Measurements from ENCODE around the gene CAMTA1. TPM values are rescaled to one million over a fixed set of nuclear protein-coding genes. Genes with fewer than 3 reads are reported as not detected.

Gene CAMTA1
- total RNA-seq, 1 donor from 2014 or later, result 72.4 TPM

GRCh38 chr1:7449750-7450149, 664.5 kb downstream of the CAMTA1 start:
- intact Hi-C loops (cut with DNase I), result loop anchor here (5.0 kb wide), 1 partner anchor 198 kb away; no protein-coding TSS in a partner anchor
- DNase-seq (ENCODE audit: low spot score), result no peak
- ATAC-seq, result no peak

DNA sequence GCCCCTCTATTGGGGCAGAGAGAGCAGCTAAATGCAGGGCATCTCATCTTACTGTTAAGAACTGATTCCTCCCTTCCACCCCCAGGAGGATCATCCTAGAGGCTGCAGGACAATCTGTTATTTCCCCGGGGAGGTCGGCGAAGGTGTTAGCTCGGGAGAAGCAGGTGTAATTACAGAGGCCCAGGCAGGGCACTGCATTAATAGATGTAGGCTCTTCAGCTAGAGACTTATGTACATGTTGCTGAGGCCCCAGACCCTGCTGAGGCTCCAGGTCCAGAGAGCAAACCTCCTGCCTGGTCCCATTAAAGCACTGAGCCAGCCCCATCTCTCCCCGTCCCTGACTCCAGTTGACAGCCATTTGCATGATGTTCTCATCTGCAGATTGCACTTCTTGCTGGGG, 665.6 kb downstream of the CAMTA1 start:
- ATAC-seq (no peak), DNase-seq (ENCODE audit: low spot score) (no peak)
- intact Hi-C loops (cut with DNase I), result loop anchor here (5.0 kb wide), 1 partner anchor 196 kb away; no protein-coding TSS in a partner anchor

DNA sequence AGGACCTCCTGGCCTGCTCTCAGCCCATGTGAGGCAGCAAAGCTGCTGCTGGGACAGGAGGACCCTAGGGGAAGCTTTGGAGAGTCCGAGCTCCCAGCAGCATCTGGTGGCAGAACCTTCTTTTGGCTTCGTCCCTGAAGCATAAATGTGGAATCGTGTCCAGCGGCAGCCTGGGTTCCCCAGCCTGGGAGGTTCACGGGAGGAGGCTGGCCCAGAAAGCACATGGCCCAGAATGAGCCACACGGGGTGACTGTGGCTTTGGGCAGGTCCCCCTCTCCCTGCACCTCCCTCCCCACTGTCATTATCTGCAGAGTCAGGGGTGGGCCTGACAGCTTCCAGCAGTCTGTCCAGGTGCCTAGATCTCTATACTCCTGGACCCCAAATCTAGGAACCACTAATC, 667.8 kb downstream of the CAMTA1 start:
- DNase-seq (ENCODE audit: low spot score) (no peak), ATAC-seq (no peak)
- intact Hi-C loops (cut with DNase I), result loop anchor here (5.0 kb wide), 1 partner anchor 194 kb away; no protein-coding TSS in a partner anchor

- intact Hi-C loops (cut with DNase I), result loop anchor here (5.0 kb wide), 1 partner anchor 193 kb away; no protein-coding TSS in a partner anchor
- no peak for DNase-seq (ENCODE audit: low spot score)
- ATAC-seq, result peak; percentile 46
Observed at GRCh38 chr1:7454052-7454815, 669.0 kb downstream of the CAMTA1 start.

DNA sequence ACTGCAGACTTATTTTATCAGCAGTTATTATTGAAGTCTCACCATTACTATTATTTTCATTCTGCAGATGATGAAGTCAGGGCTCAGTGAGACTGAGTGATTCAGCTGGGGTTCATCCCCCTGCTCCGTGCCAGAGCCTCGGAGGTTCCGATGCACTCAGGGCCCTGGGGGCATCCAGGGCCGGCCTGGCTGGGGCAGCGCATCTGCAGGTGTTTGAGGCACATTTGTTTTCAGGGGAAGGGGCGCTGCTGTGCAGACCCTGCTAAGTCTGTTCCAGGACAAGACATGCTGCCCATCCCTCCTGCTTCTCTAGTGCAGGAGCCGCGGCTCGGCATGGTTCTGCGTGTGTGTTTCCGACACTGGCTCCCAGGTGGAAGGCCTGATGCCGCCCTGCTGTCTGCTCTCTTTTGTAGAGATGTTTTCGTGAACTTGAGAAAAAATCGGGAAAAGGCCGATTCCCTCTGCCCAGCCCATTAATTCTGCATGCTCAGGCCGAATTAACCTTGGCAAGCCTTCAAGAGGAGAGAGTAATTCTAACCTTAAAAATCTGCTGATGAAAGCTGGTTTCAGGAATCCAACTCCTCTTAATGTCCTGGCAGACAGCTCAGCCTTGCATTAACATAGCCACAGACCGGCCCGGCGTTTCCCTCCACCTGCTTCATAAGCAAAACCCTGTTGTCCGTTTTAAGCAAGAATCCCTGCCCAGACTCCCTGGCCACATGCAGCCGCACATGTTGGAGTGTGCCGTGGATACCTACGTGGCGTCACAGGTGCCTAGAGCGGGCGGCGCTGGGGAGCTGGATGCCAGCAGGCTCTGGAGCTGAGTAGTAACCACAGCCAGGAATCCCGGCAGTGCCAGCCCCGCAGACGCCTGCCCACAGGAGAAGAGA, 669.9 kb downstream of the CAMTA1 start:
- intact Hi-C loops (cut with DNase I), result loop anchor here (5.0 kb wide), 1 partner anchor 192 kb away; no protein-coding TSS in a partner anchor
- DNase-seq (ENCODE audit: low spot score) (no peak), ATAC-seq (peak; percentile 53)

DNA sequence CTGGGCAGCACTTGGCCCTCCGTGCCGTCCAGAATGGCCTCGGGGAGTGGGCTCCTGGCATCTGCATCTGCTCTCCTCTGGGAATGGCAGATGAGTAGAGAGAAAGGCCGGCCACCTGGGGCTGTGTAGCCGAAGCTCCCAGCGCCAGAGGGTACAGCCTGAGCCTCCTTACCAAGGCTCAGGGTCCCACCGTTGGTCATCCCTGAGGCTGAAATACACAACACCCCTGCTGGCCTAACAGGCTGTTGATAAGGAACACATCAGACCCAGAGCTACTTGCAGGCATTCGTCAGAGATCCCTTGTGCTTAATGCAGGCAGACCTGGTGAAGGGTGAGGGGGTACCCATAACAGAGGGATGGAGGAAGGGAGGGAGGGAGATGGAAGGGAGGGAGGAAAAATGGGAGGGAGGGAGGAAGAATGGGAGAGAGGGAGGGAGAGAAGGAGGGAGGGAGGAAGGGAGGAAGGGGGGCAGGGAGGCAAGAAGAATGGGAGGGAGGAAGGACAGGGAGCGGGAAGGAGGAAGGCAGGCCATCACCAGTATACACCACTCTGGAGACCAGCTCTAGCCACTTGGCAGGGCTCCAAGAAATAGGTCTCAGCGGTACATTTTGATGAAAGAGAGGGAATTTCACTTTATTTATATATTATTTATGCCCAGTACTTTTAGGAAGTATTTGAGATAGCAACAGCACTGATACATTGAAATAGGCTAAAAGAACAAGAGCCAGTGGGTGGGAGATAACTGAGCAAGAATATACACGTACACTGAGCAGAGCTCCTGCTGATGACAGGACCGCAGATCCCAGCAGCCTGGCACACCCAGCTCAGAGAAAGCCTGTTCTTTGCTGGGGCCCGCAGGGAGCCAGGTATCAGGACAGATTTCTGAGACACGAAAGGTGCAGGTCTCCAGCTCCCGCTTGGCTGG, 670.8 kb downstream of the CAMTA1 start:
- no peak for ATAC-seq
- intact Hi-C loops (cut with DNase I), result no loop called here

DNA sequence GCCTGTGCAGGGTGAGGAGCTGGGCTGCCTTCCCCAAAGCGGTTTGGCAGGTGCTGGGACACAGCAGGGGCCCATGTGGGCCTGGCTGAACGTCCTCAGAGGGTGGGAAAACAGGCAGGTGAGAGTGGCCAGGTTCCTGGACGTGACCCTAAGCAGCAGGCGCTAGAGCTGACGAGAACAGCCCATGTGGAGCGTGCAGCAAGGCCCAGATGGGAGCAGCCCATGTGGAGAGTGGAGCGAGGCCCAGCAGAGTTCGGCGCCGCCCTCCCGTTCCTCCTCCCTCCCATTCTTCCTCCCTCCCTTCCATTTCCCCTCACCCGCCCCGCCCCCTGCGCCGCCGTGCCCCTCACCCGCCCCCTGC, 671.4 kb downstream of the CAMTA1 start:
- DNase-seq (ENCODE audit: low spot score), result no peak
- intact Hi-C loops (cut with DNase I), result no loop called here

More for the DNA sequence above, 670.8 kb downstream of the CAMTA1 start:
- DNase-seq (ENCODE audit: low spot score), result no peak

GRCh38 chr1:7457811-7458210, 672.6 kb downstream of the CAMTA1 start:
- intact Hi-C loops (cut with DNase I), result no loop called here
- DNase-seq (ENCODE audit: low spot score) (no peak), ATAC-seq (no peak)

More for the DNA sequence above, 671.4 kb downstream of the CAMTA1 start:
- ATAC-seq, result no peak

DNA sequence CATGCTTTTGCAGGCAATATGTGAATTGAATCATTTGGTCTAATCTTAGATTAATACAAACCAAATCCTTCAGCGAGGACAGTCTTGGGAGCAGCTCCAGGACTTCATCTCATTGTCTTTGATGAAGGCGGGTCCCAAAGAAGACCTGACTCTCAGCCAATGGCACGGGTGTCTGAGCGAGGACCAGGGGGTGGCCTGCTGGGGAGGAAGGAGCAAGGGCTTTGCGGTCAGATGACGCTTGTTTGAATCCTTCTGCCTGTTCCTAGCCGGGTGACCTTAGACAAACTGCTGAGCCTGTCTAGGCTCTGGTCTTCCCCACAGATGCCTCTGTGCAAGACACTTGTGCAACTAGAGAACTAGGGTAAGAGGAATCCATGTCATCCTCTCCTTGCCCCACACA, 673.7 kb downstream of the CAMTA1 start:
- intact Hi-C loops (cut with DNase I), result no loop called here
- no peak for ATAC-seq

DNA sequence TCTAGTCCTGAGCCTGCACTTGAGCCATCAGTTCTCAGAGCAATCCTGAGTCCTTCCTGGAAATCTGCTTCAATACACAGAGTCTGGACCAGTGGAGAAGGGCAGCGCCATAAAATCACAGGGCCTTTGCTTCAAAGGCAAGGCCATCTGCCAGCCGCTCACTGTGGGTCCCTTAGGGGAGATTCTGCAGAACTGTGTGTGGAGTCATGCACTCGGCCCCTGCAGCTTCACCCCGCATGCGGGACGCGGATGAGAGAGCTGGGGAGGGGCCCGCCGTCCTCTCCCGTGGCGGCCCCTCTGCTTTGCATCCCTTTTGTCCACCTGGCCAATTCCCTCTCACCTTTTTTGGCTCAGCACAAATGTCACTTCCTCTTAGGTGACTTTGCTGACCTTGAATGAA, 674.7 kb downstream of the CAMTA1 start:
- no peak for DNase-seq (ENCODE audit: low spot score)
- intact Hi-C loops (cut with DNase I), result no loop called here
- ATAC-seq, result no peak

More for the DNA sequence above, 673.7 kb downstream of the CAMTA1 start:
- DNase-seq (ENCODE audit: low spot score), result no peak

- ATAC-seq, result no peak
- DNase-seq (ENCODE audit: low spot score), result no peak
- intact Hi-C loops (cut with DNase I), result no loop called here
Observed at GRCh38 chr1:7460807-7461206, 675.6 kb downstream of the CAMTA1 start.

DNA sequence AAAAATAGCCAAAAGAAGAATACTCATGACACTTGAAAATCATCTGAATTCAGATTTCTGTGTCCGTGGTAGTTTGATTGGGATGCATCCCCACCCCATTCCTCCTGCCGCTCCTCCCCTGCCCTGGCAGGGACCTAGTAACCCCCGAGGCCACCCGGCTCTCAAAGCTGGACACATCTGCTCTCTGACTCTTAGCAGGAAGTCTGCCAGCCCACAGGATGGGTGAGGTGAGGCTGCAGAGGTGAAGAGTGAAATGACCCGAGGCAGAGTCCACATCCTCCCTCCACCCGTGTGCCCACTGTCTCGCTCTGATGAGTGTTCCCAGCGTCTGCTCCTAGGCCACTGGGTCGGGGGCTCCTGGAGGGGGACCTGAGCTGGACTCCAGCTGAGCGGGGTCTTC, 677.4 kb downstream of the CAMTA1 start:
- peak; percentile 87 for ATAC-seq
- DNase-seq (ENCODE audit: low spot score), result no peak
- intact Hi-C loops (cut with DNase I), result no loop called here

GRCh38 chr1:7463526-7463925, 678.3 kb downstream of the CAMTA1 start:
- intact Hi-C loops (cut with DNase I), result no loop called here
- DNase-seq (ENCODE audit: low spot score) (no peak), ATAC-seq (no peak)

DNA sequence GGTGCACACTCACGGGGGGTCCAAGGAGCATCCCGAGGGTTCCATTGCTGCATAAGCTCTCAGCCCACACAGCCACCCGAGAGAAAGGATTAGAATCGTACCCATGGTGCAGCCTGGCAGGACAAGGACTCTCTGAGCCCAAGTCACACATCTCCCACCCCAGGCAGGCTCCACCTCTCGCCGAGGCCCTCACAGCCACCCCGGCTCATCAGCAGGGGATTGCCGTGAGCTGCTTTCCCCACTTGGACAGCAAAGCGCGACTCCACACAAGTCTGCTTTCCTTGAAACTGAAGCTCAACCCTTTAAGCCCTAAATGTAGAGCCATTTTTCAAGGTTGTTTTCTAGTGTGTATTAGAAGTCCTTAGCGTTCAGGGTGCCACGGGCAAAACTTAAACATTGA, 679.5 kb downstream of the CAMTA1 start:
- DNase-seq (ENCODE audit: low spot score) (no peak), ATAC-seq (no peak)
- intact Hi-C loops (cut with DNase I), result no loop called here

DNA sequence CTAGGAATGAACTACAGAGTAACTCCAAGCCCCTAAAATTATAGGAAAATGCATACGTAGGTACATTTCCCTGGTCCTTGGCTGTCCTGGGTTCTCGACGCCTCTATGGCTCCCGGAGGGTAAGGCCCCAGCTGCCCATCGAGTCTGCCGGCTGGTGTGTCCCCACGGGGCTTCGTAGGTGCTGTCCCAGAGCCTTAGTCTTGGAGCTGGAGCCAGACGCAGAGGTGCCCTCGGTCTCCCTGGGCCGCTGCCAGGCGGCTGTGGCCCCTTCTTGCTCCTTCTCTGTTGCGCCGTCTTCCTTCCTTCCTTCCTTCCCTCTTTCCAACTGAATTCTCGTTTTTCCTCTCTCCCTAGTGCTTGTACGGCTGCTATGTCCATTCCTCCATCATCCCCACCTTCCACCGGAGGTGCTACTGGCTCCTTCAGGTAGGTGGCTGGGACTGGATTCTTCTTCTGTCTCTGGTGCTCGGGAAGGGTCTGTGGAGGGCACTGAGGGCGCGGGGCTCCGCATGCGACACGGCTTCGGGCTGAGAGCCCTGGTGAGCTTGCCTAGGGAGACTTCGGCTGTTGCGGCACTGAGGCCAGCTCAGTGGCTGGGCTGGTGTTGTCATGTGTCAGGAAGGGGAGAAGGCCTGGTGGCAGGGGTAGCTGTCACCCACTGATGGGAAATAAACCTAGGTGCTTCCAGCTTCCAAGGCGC, 682.4 kb downstream of the CAMTA1 start:
- no peak for ATAC-seq
- DNase-seq (ENCODE audit: low spot score), result no peak
- intact Hi-C loops (cut with DNase I), result no loop called here

- ATAC-seq (no peak), DNase-seq (ENCODE audit: low spot score) (no peak)
- intact Hi-C loops (cut with DNase I), result no loop called here
Observed at GRCh38 chr1:7468248-7468647, 683.0 kb downstream of the CAMTA1 start.

- intact Hi-C loops (cut with DNase I), result no loop called here
- peak; percentile 19 for ATAC-seq
- DNase-seq (ENCODE audit: low spot score), result no peak
Observed at GRCh38 chr1:7469255-7469938, 684.1 kb downstream of the CAMTA1 start.

Measured in sciatic nerve (tissue), 2 donors.